ENCODE results near the gene ZNF716.
"Not testable (repeated sequence)": the region's sequence is repeated elsewhere in the genome, so short reads cannot be mapped to it uniquely, and the experiment has no call there.

The ZNF716 gene

GRCh38 chr7:57487957-57488356 lies 38.0 kb downstream of the ZNF716 start:
- no peaks in the 10 kb centered on the region for H3K79me2 ChIP-seq (ENCODE audit: insufficient read depth, low read length)
- no peak overlapping the region for H2AFZ ChIP-seq (ENCODE audit: low read length)
- no peaks in the 10 kb centered on the region for H4K20me1 ChIP-seq (ENCODE audit: insufficient read depth, low read length)
- TF ChIP-seq CTCF (IDR thresholded peaks at IDR 0.05; ENCODE audit: low read length) (no peak), EZH2 (IDR thresholded peaks at IDR 0.05; ENCODE audit: borderline replicate concordance, low read length) (no peak)
- H3K4me2 ChIP-seq (ENCODE audit: low read length) = no peak overlapping the region
- H3K27me3 ChIP-seq (ENCODE audit: insufficient read depth, low read length) = no peaks in the 10 kb centered on the region
- no peaks in the 10 kb centered on the region for H3F3A ChIP-seq (ENCODE audit: insufficient read depth, low read length)
- H3K36me3 ChIP-seq (ENCODE audit: insufficient read depth, low read length) = no peaks in the 10 kb centered on the region
- no peak overlapping the region for H3K27ac ChIP-seq (ENCODE audit: low read depth, low read length, poor library complexity, severe bottlenecking)
- no peaks in the 10 kb centered on the region for H3K4me1 ChIP-seq (ENCODE audit: insufficient read depth, low read length, severe bottlenecking)
- H3K9me3 ChIP-seq (ENCODE audit: low read length) = peaks cover 15% of the 10 kb centered on the region
- no peak overlapping the region for H3K4me3 ChIP-seq (ENCODE audit: low read depth, low read length, poor library complexity, severe bottlenecking)
- no peak overlapping the region for H3K9ac ChIP-seq (ENCODE audit: low read length)
- no peaks in the 10 kb centered on the region for H3K9me2 ChIP-seq (ENCODE audit: low read depth, low read length)

GRCh38 chr7:57495111-57495510 lies 45.1 kb downstream of the ZNF716 start:
- not testable (repeated sequence) for H3K27me3 ChIP-seq (ENCODE audit: insufficient read depth, low read length); H3K4me3 ChIP-seq (ENCODE audit: low read depth, low read length, poor library complexity, severe bottlenecking); H3K4me2 ChIP-seq (ENCODE audit: low read length); H3K36me3 ChIP-seq (ENCODE audit: insufficient read depth, low read length); H3F3A ChIP-seq (ENCODE audit: insufficient read depth, low read length); H4K20me1 ChIP-seq (ENCODE audit: insufficient read depth, low read length); H3K9me2 ChIP-seq (ENCODE audit: low read depth, low read length); H3K27ac ChIP-seq (ENCODE audit: low read depth, low read length, poor library complexity, severe bottlenecking); H3K4me1 ChIP-seq (ENCODE audit: insufficient read depth, low read length, severe bottlenecking); H3K79me2 ChIP-seq (ENCODE audit: insufficient read depth, low read length); H3K9ac ChIP-seq (ENCODE audit: low read length); H3K9me3 ChIP-seq (ENCODE audit: low read length); H2AFZ ChIP-seq (ENCODE audit: low read length)

GRCh38 chr7:57496395-57496794 lies 46.4 kb downstream of the ZNF716 start:
- H2AFZ ChIP-seq (ENCODE audit: low read length) = no peak overlapping the region
- H3K9ac ChIP-seq (ENCODE audit: low read length) = no peak overlapping the region
- TF ChIP-seq EZH2 (IDR thresholded peaks at IDR 0.05; ENCODE audit: borderline replicate concordance, low read length) = no peak
- no peak for TF ChIP-seq CTCF (IDR thresholded peaks at IDR 0.05; ENCODE audit: low read length)
- no peak overlapping the region for H3K27ac ChIP-seq (ENCODE audit: low read depth, low read length, poor library complexity, severe bottlenecking)
- H3K27me3 ChIP-seq (ENCODE audit: insufficient read depth, low read length) = no peaks in the 10 kb centered on the region
- H3K4me3 ChIP-seq (ENCODE audit: low read depth, low read length, poor library complexity, severe bottlenecking) = no peak overlapping the region
- H3K4me2 ChIP-seq (ENCODE audit: low read length) = no peak overlapping the region
- no peaks in the 10 kb centered on the region for H3K36me3 ChIP-seq (ENCODE audit: insufficient read depth, low read length)
- H3F3A ChIP-seq (ENCODE audit: insufficient read depth, low read length) = no peaks in the 10 kb centered on the region
- H3K9me3 ChIP-seq (ENCODE audit: low read length) = peaks cover under 1% of the 10 kb centered on the region; the same call in 1 of the 2 replicates
- no peaks in the 10 kb centered on the region for H3K79me2 ChIP-seq (ENCODE audit: insufficient read depth, low read length)
- H3K4me1 ChIP-seq (ENCODE audit: insufficient read depth, low read length, severe bottlenecking) = no peaks in the 10 kb centered on the region
- H3K9me2 ChIP-seq (ENCODE audit: low read depth, low read length) = no peaks in the 10 kb centered on the region
- H4K20me1 ChIP-seq (ENCODE audit: insufficient read depth, low read length) = no peaks in the 10 kb centered on the region

GRCh38 chr7:57505176-57505575 lies 55.2 kb downstream of the ZNF716 start:
- Histone ChIP-seq H4K20me1 (ENCODE audit: insufficient read depth, low read length) (no peaks in the 10 kb centered on the region), H3K36me3 (ENCODE audit: insufficient read depth, low read length) (no peaks in the 10 kb centered on the region), H3K4me3 (ENCODE audit: low read depth, low read length, poor library complexity, severe bottlenecking) (no peak overlapping the region), H2AFZ (ENCODE audit: low read length) (no peak overlapping the region), H3K79me2 (ENCODE audit: insufficient read depth, low read length) (no peaks in the 10 kb centered on the region), H3F3A (ENCODE audit: insufficient read depth, low read length) (no peaks in the 10 kb centered on the region), H3K4me1 (ENCODE audit: insufficient read depth, low read length, severe bottlenecking) (no peaks in the 10 kb centered on the region), H3K9ac (ENCODE audit: low read length) (no peak overlapping the region), H3K9me2 (ENCODE audit: low read depth, low read length) (no peaks in the 10 kb centered on the region), H3K27me3 (ENCODE audit: insufficient read depth, low read length) (no peaks in the 10 kb centered on the region), H3K9me3 (ENCODE audit: low read length) (no peaks in the 10 kb centered on the region), H3K27ac (ENCODE audit: low read depth, low read length, poor library complexity, severe bottlenecking) (no peak overlapping the region), H3K4me2 (ENCODE audit: low read length) (no peak overlapping the region)
- TF ChIP-seq EZH2 (IDR thresholded peaks at IDR 0.05; ENCODE audit: borderline replicate concordance, low read length) (no peak), CTCF (IDR thresholded peaks at IDR 0.05; ENCODE audit: low read length) (no peak)
